ENCODE measurements around the gene RPH3AL. TPM values are rescaled to one million over a fixed set of nuclear protein-coding genes. Genes with fewer than 3 reads are reported as not detected.

The RPH3AL gene
- total RNA-seq, 2 donors from 2014 or later: 2.6 to 6.8 TPM

Other genes with a start within 250 kb of the RPH3AL start
- gene SCGB1C2, start 215.2 kb downstream of the RPH3AL start, total RNA-seq: not detected
- 10 to 100 TPM in 1 of 2 donors, 1 to 10 TPM in 1; 3.7 to 17.9 TPM for gene DOC2B, start 171.2 kb downstream of the RPH3AL start, total RNA-seq
- 100 to 1,000 TPM; 122 to 192 TPM for gene RFLNB, start 93.1 kb upstream of the RPH3AL start, total RNA-seq

Data from natural killer cell treated with Interleukin-12 subunit alpha and Interleukin-12 subunit beta and Interleukin-15 and Interleukin-18, amount 100 ng/mL, for 72 hours (primary cell).